SU-DHL-6 (cell line): ENCODE measurements around the gene CLDN14.

Source experiments
- H2AFZ ChIP-seq: fragments of 200-600 bp; sonication (generic); 2 replicates; pipeline ENCODE4 v1.6.1; 2014; ENCODE audit warnings: low read depth, mild to moderate bottlenecking, moderate library complexity, mixed read lengths, antibody characterized with exemption, low read length; ENCODE audit not compliant: severe bottlenecking
- H3F3A ChIP-seq: fragments of 200-600 bp; shearing (Covaris generic); 2 replicates; pipeline ENCODE4 v1.6.0; 2016; ENCODE audit warnings: antibody characterized with exemption, mild to moderate bottlenecking; ENCODE audit not compliant: insufficient read depth
- H3K27ac ChIP-seq: fragments of 200-600 bp; sonication (generic); 2 replicates; pipeline ENCODE4 v1.5.1; 2016; ENCODE audit warnings: low read depth, mild to moderate bottlenecking, low read length, moderate library complexity, mixed read lengths
- H3K27me3 ChIP-seq: fragments of 200-600 bp; sonication (generic), shearing (Covaris generic); 2 replicates; pipeline ENCODE4 v1.6.0; 2014; ENCODE audit warnings: mild to moderate bottlenecking, low read length
- H3K36me3 ChIP-seq: fragments of 200-600 bp; sonication (generic); 2 replicates; pipeline ENCODE4 v1.6.1; 2014; ENCODE audit warnings: mild to moderate bottlenecking, low read length, mixed read lengths
- H3K4me2 ChIP-seq: fragments of 300-600, 200-600 bp; shearing (Covaris generic), sonication (generic); 2 replicates; pipeline ENCODE4 v1.6.0; 2014; ENCODE audit warnings: low read length, low read depth, mild to moderate bottlenecking; ENCODE audit not compliant: poor library complexity, severe bottlenecking
- H3K4me3 ChIP-seq: fragments of 200-600 bp; sonication (generic); 2 replicates; pipeline ENCODE4 v1.5.1; 2014; ENCODE audit warnings: antibody characterized with exemption, low read length, mild to moderate bottlenecking, mixed read lengths; ENCODE audit not compliant: insufficient read depth, poor library complexity, severe bottlenecking
- H3K79me2 ChIP-seq: fragments of 200-600 bp; sonication (generic); 2 replicates; pipeline ENCODE4 v1.6.1; 2014; ENCODE audit warnings: mild to moderate bottlenecking, low read length, moderate library complexity; ENCODE audit not compliant: insufficient read depth
- H3K9ac ChIP-seq: fragments of 200-600 bp; sonication (generic); 2 replicates; pipeline ENCODE4 v1.7.0; 2014; ENCODE audit warnings: mild to moderate bottlenecking, low read length
- H3K9me2 ChIP-seq: fragments of 200-600 bp; sonication (generic); replicated peaks from 2 replicates; pipeline ENCODE4 v1.6.1; 2014; ENCODE audit warnings: low read length; ENCODE audit not compliant: insufficient read depth
- H3K9me3 ChIP-seq: fragments of 200-600 bp; sonication (generic); 2 replicates; pipeline ENCODE4 v1.6.1; 2014; ENCODE audit warnings: low read length, mixed read lengths; ENCODE audit not compliant: insufficient read depth
- H4K20me1 ChIP-seq: fragments of 200-600 bp; sonication (generic); 2 replicates; pipeline ENCODE4 v1.6.1; 2014; ENCODE audit warnings: low read depth, mild to moderate bottlenecking, antibody characterized with exemption, low read length, moderate library complexity, mixed read lengths
- EZH2phosphoT487 ChIP-seq: fragments of 200-600 bp; sonication (generic), shearing (Covaris generic); conservative IDR thresholded peaks from 2 replicates; pipeline ENCODE4 v1.6.1; 2018; ENCODE audit warnings: mild to moderate bottlenecking, antibody characterized with exemption, low read length, moderate library complexity, mixed read lengths
- TF ChIP-seq, protein P1 (sequence below): fragments of 200-600 bp; sonication (generic); IDR thresholded peaks from one replicate; pipeline ENCODE4 v1.5.1; 2017; ENCODE audit warnings: antibody characterized with exemption, mild to moderate bottlenecking, low read length, moderate library complexity; ENCODE audit not compliant: insufficient read depth, poor library complexity, severe bottlenecking

CLDN14 gene

DNA sequence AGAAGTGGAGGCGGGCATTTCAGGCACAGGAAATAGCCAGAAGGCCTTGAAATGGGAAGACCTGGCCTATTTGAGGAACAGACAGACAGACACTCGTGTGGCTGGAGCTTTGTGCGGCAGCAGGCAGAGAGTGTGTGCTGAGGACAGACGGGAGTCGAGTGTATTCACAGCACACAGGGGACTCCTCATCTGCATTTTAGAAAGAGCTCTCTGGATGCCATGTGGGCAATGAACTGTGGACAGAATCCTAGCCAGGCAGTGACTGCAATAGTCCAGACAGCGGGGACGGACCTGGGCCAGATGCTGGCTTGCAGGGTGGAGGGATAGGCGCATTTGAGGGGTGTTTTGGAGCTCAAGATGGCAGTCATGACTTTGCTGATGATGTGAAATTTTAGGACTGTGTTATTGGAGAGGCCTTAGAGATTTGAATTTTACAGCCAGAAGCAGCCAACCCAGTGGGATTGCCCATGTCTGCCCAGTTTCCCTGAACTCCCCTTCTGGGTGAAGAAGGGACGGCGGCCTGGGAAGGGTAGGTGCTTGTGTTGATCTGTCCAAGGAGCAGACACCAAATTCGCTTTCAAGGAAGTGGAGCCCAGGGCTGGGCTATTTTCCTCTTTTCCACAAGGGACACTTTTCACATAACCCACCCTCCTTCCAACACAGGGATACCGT is 51.0 kb downstream of the CLDN14 start:
- Histone ChIP-seq H3K4me3 (no peak overlapping the region), H3K9me3 (no peaks in the 10 kb centered on the region), H4K20me1 (no peaks in the 10 kb centered on the region), H3K27ac (no peak overlapping the region), H3K9ac (no peak overlapping the region), H3K9me2 (no peaks in the 10 kb centered on the region), H3K4me2 (no peak overlapping the region), H3K79me2 (no peaks in the 10 kb centered on the region), H3K27me3 (no peaks in the 10 kb centered on the region), H3F3A (no peaks in the 10 kb centered on the region), H2AFZ (no peak overlapping the region), H3K36me3 (no peaks in the 10 kb centered on the region)
- no peak for TF ChIP-seq EZH2phosphoT487
- TF ChIP-seq, protein P1, sequence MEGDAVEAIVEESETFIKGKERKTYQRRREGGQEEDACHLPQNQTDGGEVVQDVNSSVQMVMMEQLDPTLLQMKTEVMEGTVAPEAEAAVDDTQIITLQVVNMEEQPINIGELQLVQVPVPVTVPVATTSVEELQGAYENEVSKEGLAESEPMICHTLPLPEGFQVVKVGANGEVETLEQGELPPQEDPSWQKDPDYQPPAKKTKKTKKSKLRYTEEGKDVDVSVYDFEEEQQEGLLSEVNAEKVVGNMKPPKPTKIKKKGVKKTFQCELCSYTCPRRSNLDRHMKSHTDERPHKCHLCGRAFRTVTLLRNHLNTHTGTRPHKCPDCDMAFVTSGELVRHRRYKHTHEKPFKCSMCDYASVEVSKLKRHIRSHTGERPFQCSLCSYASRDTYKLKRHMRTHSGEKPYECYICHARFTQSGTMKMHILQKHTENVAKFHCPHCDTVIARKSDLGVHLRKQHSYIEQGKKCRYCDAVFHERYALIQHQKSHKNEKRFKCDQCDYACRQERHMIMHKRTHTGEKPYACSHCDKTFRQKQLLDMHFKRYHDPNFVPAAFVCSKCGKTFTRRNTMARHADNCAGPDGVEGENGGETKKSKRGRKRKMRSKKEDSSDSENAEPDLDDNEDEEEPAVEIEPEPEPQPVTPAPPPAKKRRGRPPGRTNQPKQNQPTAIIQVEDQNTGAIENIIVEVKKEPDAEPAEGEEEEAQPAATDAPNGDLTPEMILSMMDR, result no peak

DNA sequence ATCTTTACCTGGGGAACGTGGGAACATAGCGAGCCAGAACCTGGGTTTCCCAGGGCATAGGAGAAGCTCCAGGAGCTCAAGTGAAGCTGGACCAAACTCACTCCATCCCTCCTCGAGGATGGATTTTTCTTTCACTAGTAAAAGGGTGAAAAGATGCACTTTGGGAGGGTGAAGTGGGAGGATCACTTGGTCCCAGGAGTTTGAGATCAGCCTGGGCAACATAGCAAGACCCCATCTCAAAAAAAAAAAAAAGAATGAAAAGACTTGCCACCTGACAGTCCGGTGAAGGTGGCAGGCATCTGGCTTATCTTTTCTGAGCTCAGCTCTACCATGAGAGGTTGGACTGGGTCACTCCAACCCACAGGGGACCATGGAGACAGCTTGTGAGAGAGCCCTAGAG is 52.4 kb downstream of the CLDN14 start:
- Histone ChIP-seq H3K79me2 (no peaks in the 10 kb centered on the region), H3K9ac (no peak overlapping the region), H4K20me1 (no peaks in the 10 kb centered on the region), H3K9me2 (no peaks in the 10 kb centered on the region), H3K9me3 (no peaks in the 10 kb centered on the region), H2AFZ (no peak overlapping the region), H3K4me2 (no peak overlapping the region), H3F3A (no peaks in the 10 kb centered on the region), H3K27ac (no peak overlapping the region), H3K27me3 (no peaks in the 10 kb centered on the region), H3K4me3 (no peak overlapping the region), H3K36me3 (no peaks in the 10 kb centered on the region)
- no peak for TF ChIP-seq EZH2phosphoT487
- TF ChIP-seq, protein P1, result no peak

DNA sequence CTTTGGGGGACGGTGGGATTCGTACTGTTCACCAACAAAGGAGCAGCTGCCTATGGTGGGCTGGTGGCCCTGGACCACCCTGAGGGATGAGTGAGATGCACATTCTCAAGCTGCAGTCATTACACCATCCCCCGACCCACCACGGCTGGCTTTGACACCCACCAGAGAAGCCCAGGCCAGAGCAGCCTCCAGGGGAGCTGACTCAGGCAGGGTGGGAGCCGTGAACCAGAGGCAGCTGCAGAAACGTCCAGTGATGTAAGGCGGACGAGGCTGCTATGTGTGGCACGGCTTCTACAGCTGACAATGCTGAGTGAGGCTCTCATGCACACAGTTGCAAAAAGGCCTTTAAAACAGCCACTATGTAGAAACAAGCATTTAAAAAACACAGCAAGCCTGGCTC is 54.6 kb downstream of the CLDN14 start:
- Histone ChIP-seq H2AFZ (no peak overlapping the region), H3K79me2 (no peaks in the 10 kb centered on the region), H4K20me1 (no peaks in the 10 kb centered on the region), H3K4me2 (no peak overlapping the region), H3K9ac (no peak overlapping the region), H3K9me3 (no peaks in the 10 kb centered on the region), H3K27me3 (no peaks in the 10 kb centered on the region), H3F3A (no peaks in the 10 kb centered on the region), H3K4me3 (no peak overlapping the region), H3K9me2 (no peaks in the 10 kb centered on the region), H3K27ac (no peak overlapping the region), H3K36me3 (no peaks in the 10 kb centered on the region)
- TF ChIP-seq, protein P1, result no peak
- no peak for TF ChIP-seq EZH2phosphoT487
